Transverse colon (tissue), 4 donors: ENCODE data around the gene ZNF497. TPM values are rescaled to one million over a fixed set of nuclear protein-coding genes. Genes with fewer than 3 reads are reported as not detected.

Experiments
- DNase-seq: peaks from one replicate; pipeline ENCODE4 v3.0.0-alpha.2; 2019
- H3K27ac ChIP-seq, 4 donors: fragments of 200-600 bp; sonication (generic); 2 replicates each; pipeline ENCODE4 v1.5.1; 2016 to 2018; ENCODE audit warnings: inconsistent platforms in 4 of 4
- H3K27me3 ChIP-seq: fragments of 200-600 bp; sonication (generic); 2 replicates; pipeline ENCODE4 v1.5.1; 2017; ENCODE audit warnings: inconsistent platforms
- H3K36me3 ChIP-seq, 4 donors: fragments of 200-600 bp; sonication (generic); 2 replicates each; pipeline ENCODE4 v1.5.1; 2017 to 2019; ENCODE audit warnings: inconsistent platforms in 4 of 4
- H3K4me1 ChIP-seq, 4 donors: fragments of 200-600 bp; sonication (generic); 2 replicates each; pipeline ENCODE4 v1.5.1; 2017 to 2020; ENCODE audit warnings: inconsistent platforms in 4 of 4
- H3K4me3 ChIP-seq, 4 donors: fragments of 200-600 bp; sonication (generic); 1 replicate in 1 of 4; 2 replicates in 3 of 4; pipeline versions ENCODE4 v1.5.1 to v1.6.1; 2017 to 2019; ENCODE audit warnings: inconsistent platforms in 4 of 4
- H3K9me3 ChIP-seq, 2 donors: fragments of 200-600 bp; sonication (generic); 2 replicates each; pipeline ENCODE4 v1.5.1; 2017 to 2019; ENCODE audit warnings: inconsistent platforms in 2 of 2
- CTCF ChIP-seq, 5 experiments: fragments of 200-600 bp in 3 of 5; fragments of 450-650 bp in 2 of 5; sonication (generic) in 3 of 5; IDR thresholded peaks; 1 replicate in 2 of 5; 2 replicates in 3 of 5; pipeline ENCODE4 v1.5.1; 2016 to 2017; ENCODE audit warnings: antibody characterized with exemption in 5 of 5, inconsistent platforms in 3 of 5, mild to moderate bottlenecking in 2 of 5, moderate library complexity in 1 of 5
- EP300 ChIP-seq: sonication (generic); formaldehyde crosslinking; IDR thresholded peaks from one replicate; pipeline ENCODE4 v1.6.1; 2017; ENCODE audit warnings: antibody characterized with exemption, low read depth
- POLR2A ChIP-seq: fragments of 450-650 bp; IDR thresholded peaks from one replicate; pipeline ENCODE4 v1.6.1; 2016; ENCODE audit warnings: antibody characterized with exemption, mild to moderate bottlenecking, moderate library complexity
- POLR2AphosphoS5 ChIP-seq, 3 donors: sonication (generic); formaldehyde crosslinking; IDR thresholded peaks; one replicate each; pipeline ENCODE4 v1.6.1; 2016; ENCODE audit warnings: antibody characterized with exemption in 3 of 3
- WGBS, 2 donors: methylation state at CpG; one replicate each; pipeline ENCODE4 v1.1.5; 2018; ENCODE audit warnings: low coverage in 1 of 2; 5-methylcytosine and 5-hydroxymethylcytosine counted together
- in situ Hi-C, 4 donors: fragments of 200-750 bp; cut with MboI; loops; one replicate each; pipeline versions ENCODE4 v1.15.0 to v1.15.1; 2017; ENCODE audit warnings: low sequenced_read_pairs in 3 of 4, low pct_ligation_motif_present in 1 of 4, low pct_unique_long_range_greater_than_20kb in 1 of 4
- intact Hi-C: fragments of 100-400 bp; cut with DNase I; formaldehyde crosslinking; loops from one replicate; pipeline ENCODE4 v1.15.1; 2023; ENCODE audit warnings: low total_unique reads
- small RNA-seq, 4 donors: library from RNA; depleted of rRNA; stranded (forward); fragments of <200 nt; gene quantifications; one replicate each; pipeline ENCODE3, GENCODE V24; 2016
- total RNA-seq, 4 donors: library from RNA; depleted of rRNA; stranded (reverse); fragments of >200 nt; gene quantifications; one replicate each; pipeline ENCODE4 v1.1.0, GENCODE V29; 2016

ZNF497 gene
- total RNA-seq, 4 donors from 2014 or later = 1.3 to 19.3 (median 4.2) TPM

GRCh38 chr19:58305932-58306323 is 56.6 kb downstream of the ZNF497 start:
- WGBS, 2 donors = 36 to 46% methylated on average over 3 to 12 of the region's 12 CpGs
- intact Hi-C loops = no loop called here
- in situ Hi-C loops = no loop called here

GRCh38 chr19:58305065-58305931 is 57.3 kb downstream of the ZNF497 start, which contains the start of gene ERVK3-1:
ERVK3-1 (plus strand) TSS chr19:58305377; CDS start chr19:58312169, 6,792 bp downstream.
- peaks cover 9 to 17% (median 14%) of the 10 kb centered on the region in 4 donors for H3K4me1 ChIP-seq

More at GRCh38 chr19:58305932-58306323, 56.6 kb downstream of the ZNF497 start:
- no peaks in the 10 kb centered on the region for H3K27me3 ChIP-seq
- peaks cover 0 to 20% (median 2%) of the 10 kb centered on the region in 4 donors for H3K36me3 ChIP-seq
- peak overlapping the region; percentile 80 to 95 (median 90) for H3K27ac ChIP-seq
- no peaks in the 10 kb centered on the region for H3K9me3 ChIP-seq
- peak; percentile 11 for DNase-seq
- peaks cover 9 to 17% (median 14%) of the 10 kb centered on the region in 4 donors for H3K4me1 ChIP-seq
- TF ChIP-seq CTCF (IDR thresholded peaks at IDR 0.05) (no peak), EP300 (no peak), POLR2AphosphoS5 (IDR thresholded peaks at IDR 0.05) (no peak), POLR2A (no peak)
- peak overlapping the region; percentile 75 to 98 (median 84) for H3K4me3 ChIP-seq

GRCh38 chr19:58304748-58305064 is 57.8 kb downstream of the ZNF497 start:
- WGBS, 2 donors = 27 to 31% methylated on average over 7 of the region's 7 CpGs
- Histone ChIP-seq H3K27me3 (no peaks in the 10 kb centered on the region), H3K36me3 (peaks cover 0 to 17% (median 2%) of the 10 kb centered on the region in 4 donors), H3K4me3 (peak overlapping the region in 3 of 4 donors; percentile 75 to 93 (median 76)), H3K27ac (peak overlapping the region; percentile 80 to 95 (median 90)), H3K9me3 (no peaks in the 10 kb centered on the region), H3K4me1 (peaks cover 9 to 17% (median 14%) of the 10 kb centered on the region in 4 donors)
- intact Hi-C loops = no loop called here
- DNase-seq = no peak
- in situ Hi-C loops = no loop called here
- TF ChIP-seq CTCF (IDR thresholded peaks at IDR 0.05) (no peak), EP300 (no peak), POLR2AphosphoS5 (IDR thresholded peaks at IDR 0.05) (no peak), POLR2A (no peak)

More at GRCh38 chr19:58305065-58305931, 57.3 kb downstream of the ZNF497 start, which contains the start of gene ERVK3-1:
- DNase-seq = peak; percentile 95
- Histone ChIP-seq H3K4me3 (peak within 1 kb of the TSS; percentile 75 to 98 (median 84)), H3K36me3 (peaks cover 0 to 20% (median 2%) of the 10 kb centered on the region in 4 donors), H3K27me3 (no peaks in the 10 kb centered on the region), H3K27ac (peak within 1 kb of the TSS; percentile 80 to 95 (median 90)), H3K9me3 (no peaks in the 10 kb centered on the region)
- intact Hi-C loops (no loop called here), in situ Hi-C loops (no loop called here)
- 2% methylated on average over 10 to 51 of the region's 55 CpGs for WGBS, 2 donors
- TF ChIP-seq CTCF (IDR thresholded peaks at IDR 0.05) (peak; percentile 22 to 72 (median 35)), EP300 (no peak), POLR2A (peak; percentile 95), POLR2AphosphoS5 (IDR thresholded peaks at IDR 0.05) (peak; percentile 96)

Small RNA genes within 50 kb of the gene (small RNA-seq; reads per million reads assigned to genes)
- 0 reads per million in 4 donors for gene MIR4754
- 0 to 0.53 (median 0.14) reads per million in 4 donors for gene MIR6806
- 0 to 1.1 (median 0.32) reads per million in 4 donors for gene RNA5SP473

Other genes with a start within 250 kb of the ZNF497 start
- gene ZNF329, start 212.0 kb downstream of the ZNF497 start, total RNA-seq = 1 to 10 TPM in 3 of 4 donors, under 1 TPM in 1; 0.60 to 5.5 (median 4.0) TPM
- 10 to 100 TPM; 12.5 to 30.8 (median 19.0) TPM for gene ZNF274, start 179.7 kb downstream of the ZNF497 start, total RNA-seq
- gene ZNF544, start 133.8 kb downstream of the ZNF497 start, total RNA-seq = 10 to 100 TPM in 3 of 4 donors, 1 to 10 TPM in 1; 8.6 to 62.3 (median 25.1) TPM
- 1 to 10 TPM; 4.6 to 6.6 (median 6.3) TPM for gene ZNF8, start 83.8 kb downstream of the ZNF497 start, total RNA-seq
- gene ERVK3-1, start 57.4 kb downstream of the ZNF497 start, total RNA-seq = 10 to 100 TPM; 13.3 to 58.9 (median 36.2) TPM
- 10 to 100 TPM in 1 of 4 donors, 1 to 10 TPM in 3; 3.0 to 11.6 (median 3.3) TPM for gene ZSCAN22, start 35.8 kb downstream of the ZNF497 start, total RNA-seq
- 10 to 100 TPM in 1 of 4 donors, 1 to 10 TPM in 1, under 1 TPM in 1, not detected in 1; 0.60 to 25.1 (median 3.7) TPM for gene A1BG, start 9.3 kb downstream of the ZNF497 start, total RNA-seq
- 10 to 100 TPM in 1 of 4 donors, 1 to 10 TPM in 3; 3.7 to 10.7 (median 6.1) TPM for gene ZNF837, start 18.3 kb upstream of the ZNF497 start, total RNA-seq
- gene RPS5, start 24.5 kb upstream of the ZNF497 start, total RNA-seq = 1,000 to 10,000 TPM in 1 of 4 donors, 100 to 1,000 TPM in 3; 513 to 1,129 (median 743) TPM
- not detected for gene RNF225, start 32.9 kb upstream of the ZNF497 start, total RNA-seq
- gene ZNF584, start 45.9 kb upstream of the ZNF497 start, total RNA-seq = 1 to 10 TPM; 3.4 to 8.3 (median 7.3) TPM
- gene ZNF132, start 77.4 kb upstream of the ZNF497 start, total RNA-seq = 1 to 10 TPM; 3.0 to 5.1 (median 3.5) TPM
- gene ZNF324B, start 88.9 kb upstream of the ZNF497 start, total RNA-seq = 10 to 100 TPM in 1 of 4 donors, 1 to 10 TPM in 3; 3.0 to 10.6 (median 6.3) TPM
- 10 to 100 TPM in 3 of 4 donors, 1 to 10 TPM in 1; 9.4 to 27.5 (median 24.5) TPM for gene ZNF324, start 104.3 kb upstream of the ZNF497 start, total RNA-seq
- 10 to 100 TPM in 3 of 4 donors, 1 to 10 TPM in 1; 2.8 to 54.6 (median 18.1) TPM for gene ZNF446, start 113.6 kb upstream of the ZNF497 start, total RNA-seq
- gene SLC27A5, start 149.2 kb upstream of the ZNF497 start, total RNA-seq = 1 to 10 TPM in 3 of 4 donors, not detected in 1; 3.3 to 5.0 (median 4.4) TPM
- gene ZBTB45, start 157.1 kb upstream of the ZNF497 start, total RNA-seq = 10 to 100 TPM; 12.8 to 24.7 (median 18.1) TPM
- 100 to 1,000 TPM; 180 to 694 (median 297) TPM for gene TRIM28, start 181.3 kb upstream of the ZNF497 start, total RNA-seq
- gene CHMP2A, start 192.4 kb upstream of the ZNF497 start, total RNA-seq = 100 to 1,000 TPM in 3 of 4 donors, 10 to 100 TPM in 1; 24.7 to 194 (median 141) TPM
- 10 to 100 TPM; 24.2 to 56.9 (median 26.7) TPM for gene UBE2M, start 195.9 kb upstream of the ZNF497 start, total RNA-seq
- gene MZF1, start 210.6 kb upstream of the ZNF497 start, total RNA-seq = 100 to 1,000 TPM in 1 of 4 donors, 10 to 100 TPM in 3; 45.5 to 113 (median 67.1) TPM